ENCODE results near the gene TPP1.

GRCh38 chr11:6660712-6661111 lies 41.5 kb upstream of the TPP1 start:
- no peak for TF ChIP-seq EZH2 (optimal IDR thresholded peaks at IDR 0.05; ENCODE audit: low read depth, low read length)
- no peak for TF ChIP-seq CTCF (IDR thresholded peaks at IDR 0.05; ENCODE audit: low read length)
